CD14-positive monocyte (primary cell): ENCODE measurements around the gene GPR3. TPM values are rescaled to one million over a fixed set of nuclear protein-coding genes. Genes with fewer than 3 reads are reported as not detected.
"Not testable (repeated sequence)": the region's sequence is repeated elsewhere in the genome, so short reads cannot be mapped to it uniquely, and the experiment has no call there.

Experiments used
- DNase-seq, 3 donors: peaks; one replicate each; pipeline ENCODE4 v3.0.0-alpha.2; 2011 to 2022
- H2AFZ ChIP-seq: 2 replicates; pipeline ENCODE4 v1.6.0; 2012; ENCODE audit warnings: mild to moderate bottlenecking, low read depth, low read length, inconsistent platforms; ENCODE audit not compliant: insufficient read depth, poor library complexity, severe bottlenecking
- H3K27ac ChIP-seq, 2 donors: 1 replicate in 1 of 2; 2 replicates in 1 of 2; pipeline ENCODE4 v1.5.1; 2012 to 2013; ENCODE audit warnings: low read length in 2 of 2, control low read depth in 1 of 2, inconsistent platforms in 1 of 2, low read depth in 1 of 2, mild to moderate bottlenecking in 1 of 2
- H3K27me3 ChIP-seq, 2 donors: one replicate each; pipeline versions ENCODE4 v1.6.0 to v1.6.1; 2011 to 2013; ENCODE audit warnings: low read length in 2 of 2; ENCODE audit not compliant: control insufficient read depth in 2 of 2, insufficient read depth in 2 of 2
- H3K36me3 ChIP-seq, 2 donors: replicated peaks in 1 of 2; 1 replicate in 1 of 2; 2 replicates in 1 of 2; pipeline versions ENCODE4 v1.5.1 to v1.6.1; 2012 to 2013; ENCODE audit warnings: low read length in 2 of 2, control low read depth in 1 of 2, inconsistent platforms in 1 of 2, mild to moderate bottlenecking in 1 of 2; ENCODE audit not compliant: insufficient read depth in 2 of 2, control insufficient read depth in 1 of 2
- H3K4me1 ChIP-seq, 2 donors: 1 replicate in 1 of 2; 2 replicates in 1 of 2; pipeline versions ENCODE4 v1.5.1 to v1.6.1; 2012 to 2013; ENCODE audit warnings: low read length in 2 of 2, control low read depth in 1 of 2, inconsistent platforms in 1 of 2, mild to moderate bottlenecking in 1 of 2, moderate library complexity in 1 of 2; ENCODE audit not compliant: insufficient read depth in 2 of 2, control insufficient read depth in 1 of 2
- H3K4me2 ChIP-seq: replicated peaks from 2 replicates; pipeline ENCODE3; 2012; ENCODE audit warnings: low read length, moderate library complexity, mild to moderate bottlenecking; ENCODE audit not compliant: poor library complexity, severe bottlenecking; ENCODE audit errors: extremely low read depth
- H3K4me3 ChIP-seq, 3 experiments: fragments of 200-600 bp in 1 of 3; sonication (generic) in 1 of 3; replicated peaks in 1 of 3; 1 replicate in 2 of 3; 2 replicates in 1 of 3; pipeline ENCODE4 v1.5.1; 2011 to 2013; ENCODE audit warnings: low read length in 3 of 3, mild to moderate bottlenecking in 3 of 3, control low read depth in 2 of 3, low read depth in 2 of 3, inconsistent platforms in 1 of 3, moderate library complexity in 1 of 3
- H3K79me2 ChIP-seq: 2 replicates; pipeline ENCODE4 v1.6.0; 2012; ENCODE audit warnings: mild to moderate bottlenecking, control low read depth, inconsistent platforms, low read length, moderate library complexity; ENCODE audit not compliant: insufficient read depth
- H3K9ac ChIP-seq: 2 replicates; pipeline ENCODE4 v1.6.0; 2017; ENCODE audit warnings: low read length, mild to moderate bottlenecking; ENCODE audit not compliant: insufficient read depth, poor library complexity, severe bottlenecking
- H3K9me3 ChIP-seq, 2 donors: replicated peaks in 1 of 2; 1 replicate in 1 of 2; 2 replicates in 1 of 2; pipeline versions ENCODE4 v1.5.1 to v1.6.1; 2012 to 2013; ENCODE audit warnings: low read length in 2 of 2, control low read depth in 1 of 2; ENCODE audit not compliant: control insufficient read depth in 1 of 2, insufficient read depth in 1 of 2
- H4K20me1 ChIP-seq: 2 replicates; pipeline ENCODE4 v1.6.0; 2012; ENCODE audit warnings: mild to moderate bottlenecking, low read length, control low read depth, moderate library complexity; ENCODE audit not compliant: insufficient read depth
- H3K27ac Mint-ChIP-seq, 7 donors: one replicate each; pipeline ENCODE4 v1.8.0; 2020; ENCODE audit warnings: mild to moderate bottlenecking in 7 of 7, mixed read lengths in 7 of 7, moderate library complexity in 6 of 7, inconsistent platforms in 2 of 7
- H3K27me3 Mint-ChIP-seq, 3 donors: one replicate each; pipeline ENCODE4 v1.8.0; 2021 to 2022; ENCODE audit warnings: low read depth in 3 of 3, mild to moderate bottlenecking in 3 of 3, mixed read lengths in 3 of 3, moderate library complexity in 3 of 3, inconsistent platforms in 1 of 3
- H3K36me3 Mint-ChIP-seq, 2 donors: one replicate each; pipeline ENCODE4 v1.8.0; 2020; ENCODE audit warnings: mixed read lengths in 2 of 2, inconsistent platforms in 1 of 2, mild to moderate bottlenecking in 1 of 2
- H3K4me1 Mint-ChIP-seq: one replicate; pipeline ENCODE4 v1.8.0; 2020; ENCODE audit warnings: mild to moderate bottlenecking, mixed read lengths
- H3K4me3 Mint-ChIP-seq, 2 donors: one replicate each; pipeline ENCODE4 v1.8.0; 2020; ENCODE audit warnings: mild to moderate bottlenecking in 2 of 2, mixed read lengths in 2 of 2, moderate library complexity in 1 of 2
- H3K9me3 Mint-ChIP-seq, 7 donors: one replicate each; pipeline ENCODE4 v1.8.0; 2020 to 2022; ENCODE audit warnings: mixed read lengths in 7 of 7, mild to moderate bottlenecking in 6 of 7, moderate library complexity in 6 of 7, inconsistent platforms in 2 of 7
- CTCF ChIP-seq: fragments of 200-600 bp; IDR thresholded peaks from one replicate; pipeline ENCODE4 v1.8.0; 2022; ENCODE audit warnings: antibody characterized with exemption, mild to moderate bottlenecking
- WGBS: methylation state at CpG from one replicate; pipeline ENCODE4 v1.1.5; 2013; ENCODE audit warnings: missing lambda C conversion rate; ENCODE audit not compliant: insufficient coverage; 5-methylcytosine and 5-hydroxymethylcytosine counted together
- intact Hi-C, 2 donors: fragments of 100-400 bp; cut with micrococcal nuclease; formaldehyde crosslinking; loops; one replicate each; pipeline versions ENCODE4 v1.15.0 to v1.15.1; 2023
- polyA plus RNA-seq, 3 donors: library from polyadenylated mRNA; depleted of rRNA in 1 of 3; unstranded in 2 of 3; stranded (reverse) in 1 of 3; fragments of 300-500 nt in 2 of 3; fragments of >200 nt in 1 of 3; fragmentation: Illumina TruSeq in 2 of 3; gene quantifications; 1 replicate in 2 of 3; 2 replicates in 1 of 3; pipeline ENCODE4 v1.2.3, GENCODE V29; 2012 to 2021

GPR3 gene
- polyA plus RNA-seq, 3 donors, result 0.26 to 2.7 TPM; not detected in 1

- WGBS, result no CpG with 5 or more reads among the region's 1 CpG
These were observed 38.6 kb downstream of the GPR3 start for GRCh38 chr1:27430903-27431600.

GRCh38 chr1:27431601-27431940, 39.1 kb downstream of the GPR3 start:
- Histone ChIP-seq H3K36me3 (peaks cover 0 to 8% of the 10 kb centered on the region in 2 donors), H3K9me3 (no peaks in the 10 kb centered on the region), H3K27me3 (no peaks in the 10 kb centered on the region), H3K79me2 (peaks cover 92% of the 10 kb centered on the region), H3K27ac (peak overlapping the region; percentile 15 to 85), H3K4me1 (peaks cover 99 to 100% of the 10 kb centered on the region in 2 donors), H3K9ac (no peak overlapping the region), H4K20me1 (peaks cover 30% of the 10 kb centered on the region), H3K4me2 (peak overlapping the region; percentile 84), H3K4me3 (peak overlapping the region in 1 of 3 experiments; percentile 66), H2AFZ (no peak overlapping the region)
- no peak overlapping the region for H3K4me3 Mint-ChIP-seq
- peaks cover 90% of the 10 kb centered on the region for H3K4me1 Mint-ChIP-seq
- peaks cover 0 to 1% (median 0%) of the 10 kb centered on the region in 3 donors for H3K27me3 Mint-ChIP-seq
- no CpG with 5 or more reads among the region's 2 CpGs for WGBS
- H3K9me3 Mint-ChIP-seq, result no peaks in the 10 kb centered on the region
- peaks cover 18 to 20% of the 10 kb centered on the region in 2 donors for H3K36me3 Mint-ChIP-seq
- H3K27ac Mint-ChIP-seq, result peak overlapping the region; percentile 69 to 96 (median 91)
- no peak for DNase-seq
- no peak for TF ChIP-seq CTCF
- intact Hi-C loops, result loop anchor here (5.0 to 10.0 kb wide), 2 partner anchors 61 to 63 kb away; partner anchors contain the start of gene WASF2 (in 2 of the 2)

More at GRCh38 chr1:27430903-27431600, 38.6 kb downstream of the GPR3 start:
- H3K36me3 Mint-ChIP-seq, result peaks cover 21 to 26% of the 10 kb centered on the region in 2 donors
- H2AFZ ChIP-seq, result no peak overlapping the region
- intact Hi-C loops, result loop anchor here (5.0 to 10.0 kb wide), 2 partner anchors 61 to 64 kb away; partner anchors contain the start of gene WASF2 (in 2 of the 2)
- peak overlapping the region; percentile 84 for H3K4me2 ChIP-seq
- peaks cover 89% of the 10 kb centered on the region for H3K4me1 Mint-ChIP-seq
- peak overlapping the region in 1 of 3 experiments; percentile 66 for H3K4me3 ChIP-seq
- DNase-seq, result peak; percentile 47 to 72 (median 66)
- peaks cover 27% of the 10 kb centered on the region for H4K20me1 ChIP-seq
- peaks cover 93% of the 10 kb centered on the region for H3K79me2 ChIP-seq
- H3K27ac Mint-ChIP-seq, result peak overlapping the region; percentile 90 to 96 (median 93)
- no peaks in the 10 kb centered on the region for H3K9me3 Mint-ChIP-seq
- H3K9me3 ChIP-seq, result no peaks in the 10 kb centered on the region
- no peak overlapping the region for H3K9ac ChIP-seq
- peak overlapping the region in 1 of 2 donors; percentile 80 for H3K4me3 Mint-ChIP-seq
- H3K27me3 ChIP-seq, result no peaks in the 10 kb centered on the region
- TF ChIP-seq CTCF, result no peak
- H3K27me3 Mint-ChIP-seq, result peaks cover 0 to 1% (median 0%) of the 10 kb centered on the region in 3 donors
- H3K36me3 ChIP-seq, result peaks cover 3 to 13% of the 10 kb centered on the region in 2 donors
- H3K4me1 ChIP-seq, result peaks cover 99 to 100% of the 10 kb centered on the region in 2 donors
- peak overlapping the region; percentile 15 to 85 for H3K27ac ChIP-seq

- intact Hi-C loops, result loop anchor here (5.0 to 10.0 kb wide), 2 partner anchors 60 to 62 kb away; partner anchors contain the start of gene WASF2 (in 2 of the 2)
- H3K4me2 ChIP-seq, H2AFZ ChIP-seq, H3K27me3 ChIP-seq, H3K9ac ChIP-seq, H3K9me3 Mint-ChIP-seq, H3K36me3 ChIP-seq, DNase-seq, H3K27me3 Mint-ChIP-seq, H3K4me3 Mint-ChIP-seq, H3K9me3 ChIP-seq, H3K4me3 ChIP-seq: not testable (repeated sequence)
- H3K27ac Mint-ChIP-seq, result peak overlapping the region in 4 of 7 donors; percentile 8 to 94 (median 79)
- no CpG with 5 or more reads among the region's 1 CpG for WGBS
- peaks cover 89% of the 10 kb centered on the region for H3K4me1 Mint-ChIP-seq
- Histone ChIP-seq H3K4me1 (peaks cover 96 to 100% of the 10 kb centered on the region in 2 donors), H3K27ac (peak overlapping the region; percentile 14 to 95), H3K79me2 (peaks cover 92% of the 10 kb centered on the region), H4K20me1 (peaks cover 18% of the 10 kb centered on the region)
- peaks cover 8 to 13% of the 10 kb centered on the region in 2 donors for H3K36me3 Mint-ChIP-seq
These were observed 40.3 kb downstream of the GPR3 start for GRCh38 chr1:27432725-27433124.
